HG02870 (cell line): ENCODE results near the gene SMCO3.

ENCODE experiments used
- ATAC-seq: cut with Tn5 transposase; IDR thresholded peaks from one replicate; pipeline ENCODE4 v1.9.1; 2021; ENCODE audit warnings: mild to moderate bottlenecking, moderate library complexity; ENCODE audit not compliant: unreplicated experiment

SMCO3 gene

GRCh38 chr12:14828892-14829291, 14.9 kb upstream of the SMCO3 start:
- peak; percentile 59 for ATAC-seq

- ATAC-seq: no peak
These were observed 13.1 kb upstream of the SMCO3 start for GRCh38 chr12:14827043-14827442.

GRCh38 chr12:14826491-14826890, 12.5 kb upstream of the SMCO3 start:
- no peak for ATAC-seq

- no peak for ATAC-seq
These were observed 11.3 kb upstream of the SMCO3 start for GRCh38 chr12:14825256-14825655.

- ATAC-seq: peak; percentile 64
These were observed 10.1 kb upstream of the SMCO3 start for GRCh38 chr12:14824012-14824634.

GRCh38 chr12:14811486-14811885, 2.5 kb downstream of the SMCO3 start:
- no peak for ATAC-seq

- ATAC-seq: no peak
These were observed 3.0 kb downstream of the SMCO3 start for GRCh38 chr12:14810953-14811483.

- no peak for ATAC-seq
These were observed 3.6 kb downstream of the SMCO3 start for GRCh38 chr12:14810167-14810952.

- ATAC-seq: peak; percentile 8
These were observed 10.2 kb downstream of the SMCO3 start for GRCh38 chr12:14803830-14804160.

- peak; percentile 99 for ATAC-seq
These were observed 10.8 kb downstream of the SMCO3 start, which contains the start of the genes C12orf60 and WBP11 for GRCh38 chr12:14803011-14803829. TSS of gene C12orf60 (plus strand) at chr12:14803670. CDS start at chr12:14822936, 19,266 bp downstream. TSS of gene WBP11 (minus strand) at chr12:14803478. CDS start at chr12:14801383, 2,095 bp downstream.

- ATAC-seq: no peak
These were observed 11.3 kb downstream of the SMCO3 start for GRCh38 chr12:14802721-14803010.

- no peak for ATAC-seq
These were observed 11.7 kb downstream of the SMCO3 start for GRCh38 chr12:14802247-14802646.

GRCh38 chr12:14795028-14795448, 18.9 kb downstream of the SMCO3 start:
- ATAC-seq: no peak

- ATAC-seq: no peak
These were observed 28.4 kb downstream of the SMCO3 start for GRCh38 chr12:14785568-14785967.

- no peak for ATAC-seq
These were observed 29.5 kb downstream of the SMCO3 start for GRCh38 chr12:14784471-14784870.

- ATAC-seq: no peak
These were observed 31.2 kb downstream of the SMCO3 start for GRCh38 chr12:14782756-14783155.

- no peak for ATAC-seq
These were observed 32.4 kb downstream of the SMCO3 start for GRCh38 chr12:14781563-14781962.

GRCh38 chr12:14780859-14781258, 33.1 kb downstream of the SMCO3 start:
- no peak for ATAC-seq

GRCh38 chr12:14779834-14780233, 34.1 kb downstream of the SMCO3 start:
- no peak for ATAC-seq

- no peak for ATAC-seq
These were observed 36.7 kb downstream of the SMCO3 start for GRCh38 chr12:14777271-14777670.

GRCh38 chr12:14776236-14776961, 37.6 kb downstream of the SMCO3 start:
- no peak for ATAC-seq
